ENCODE data around the gene FAM9C. TPM values are rescaled to one million over a fixed set of nuclear protein-coding genes. Genes with fewer than 3 reads are reported as not detected.

Gene FAM9C
- total and polyA plus RNA-seq, 2 experiments from 2014 or later, result not detected

DNA sequence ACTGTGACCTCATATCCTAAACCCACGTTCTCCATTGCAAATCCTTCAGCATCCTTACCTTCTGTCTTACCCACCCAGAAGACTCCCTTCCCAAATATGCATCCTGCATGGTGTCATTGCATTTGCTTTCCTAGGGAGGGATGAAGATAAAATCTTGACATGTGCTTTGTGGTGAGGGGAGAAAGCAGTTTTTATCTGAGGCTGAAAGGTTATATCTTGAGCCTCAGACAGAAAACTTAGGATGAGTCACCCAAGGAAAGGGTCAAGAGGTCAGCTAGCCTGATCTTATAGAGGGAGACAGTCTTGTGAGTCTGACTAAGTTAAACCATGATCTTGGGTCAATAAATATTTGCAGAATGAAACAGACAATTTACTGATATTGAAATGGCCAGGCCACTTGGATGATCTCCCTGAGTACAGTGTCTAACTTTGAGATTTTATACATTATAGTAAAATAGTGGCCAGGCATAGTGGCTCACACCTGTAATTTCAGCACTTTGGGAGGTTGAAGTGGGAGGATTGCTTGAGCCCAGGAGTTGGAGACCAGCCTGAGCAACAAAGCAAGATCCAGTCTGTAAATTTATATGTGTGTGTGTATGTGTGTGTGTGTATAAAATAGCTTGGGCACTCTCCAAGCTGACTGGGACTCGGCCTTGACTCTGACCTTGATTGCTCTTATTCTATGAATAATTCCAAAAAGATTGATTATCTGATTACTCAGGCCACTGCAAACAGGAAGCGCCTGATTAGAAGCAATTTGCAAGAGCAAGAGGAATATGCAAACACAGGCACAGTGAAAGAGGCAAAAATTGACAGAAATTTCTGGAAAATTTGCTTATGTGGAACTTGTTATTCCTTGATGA, 15.4 kb upstream of the FAM9C start:
- H3K27ac ChIP-seq, result no peak overlapping the region
- no peaks in the 10 kb centered on the region for H3K9me2 ChIP-seq (ENCODE audit: insufficient read depth)
- no peaks in the 10 kb centered on the region for H4K20me1 ChIP-seq (ENCODE audit: insufficient read depth)
- peak; percentile 37 for DNase-seq
- H3K9me3 ChIP-seq (ENCODE audit: low read depth), result no peaks in the 10 kb centered on the region
- H3K79me2 ChIP-seq (ENCODE audit: insufficient read depth), result no peaks in the 10 kb centered on the region
- H3K4me1 ChIP-seq (ENCODE audit: insufficient read depth), result peaks cover 10% of the 10 kb centered on the region
- in situ Hi-C loops (cut with MboI), result no loop called here
- H3K4me3 ChIP-seq, result no peak overlapping the region
- peaks cover 10% of the 10 kb centered on the region; the same call in 1 of the 2 replicates for H3F3A ChIP-seq (ENCODE audit: insufficient read depth)
- H3K4me2 ChIP-seq (ENCODE audit: unreplicated experiment), result no peak overlapping the region
- no peak overlapping the region for H2AFZ ChIP-seq
- 6 to 23% methylated on average over 2 to 3 of the region's 3 CpGs for WGBS, 2 experiments (ENCODE audit: low coverage in 1 of 2, low lambda C conversion rate in 2 of 2, missing lambda C conversion rate in 2 of 2)
- H3K36me3 ChIP-seq (ENCODE audit: low read depth), result no peaks in the 10 kb centered on the region
- H3K9ac ChIP-seq, result no peak overlapping the region
- H3K27me3 ChIP-seq (replicated peaks; ENCODE audit: insufficient read depth), result no peaks in the 10 kb centered on the region
- TF ChIP-seq EZH2phosphoT487 (IDR thresholded peaks at IDR 0.05; ENCODE audit: insufficient read depth, low read depth), result no peak
- no peak for TF ChIP-seq EZH2 (IDR thresholded peaks at IDR 0.05; ENCODE audit: insufficient read depth, poor library complexity, severe bottlenecking)

DNA sequence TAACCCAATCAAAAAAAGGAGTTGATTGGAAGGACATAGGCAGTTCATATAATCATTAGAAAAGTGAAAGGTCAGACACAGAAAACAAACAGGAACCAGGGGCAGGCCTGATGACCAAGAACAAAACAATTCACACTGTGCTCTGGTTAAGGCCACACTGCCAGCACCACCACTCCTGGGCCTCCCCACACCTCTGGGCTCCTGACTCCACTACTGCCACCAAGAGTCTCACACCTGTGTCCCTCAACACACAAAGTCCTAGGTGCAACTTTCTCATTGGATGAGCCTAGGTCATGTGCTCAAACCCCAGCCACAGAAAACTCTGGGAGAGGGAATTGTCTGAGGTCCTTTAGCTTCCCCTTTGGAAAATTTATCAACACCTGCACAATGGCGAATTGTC, 11.1 kb upstream of the FAM9C start:
- DNase-seq, result no peak
- H3K9ac ChIP-seq, result no peak overlapping the region
- no peaks in the 10 kb centered on the region for H3K36me3 ChIP-seq (ENCODE audit: low read depth)
- no peaks in the 10 kb centered on the region for H3K9me2 ChIP-seq (ENCODE audit: insufficient read depth)
- no peaks in the 10 kb centered on the region for H3K79me2 ChIP-seq (ENCODE audit: insufficient read depth)
- H2AFZ ChIP-seq, result no peak overlapping the region
- in situ Hi-C loops (cut with MboI), result no loop called here
- peaks cover 7% of the 10 kb centered on the region; the same call in 1 of the 2 replicates for H3F3A ChIP-seq (ENCODE audit: insufficient read depth)
- H3K4me1 ChIP-seq (ENCODE audit: insufficient read depth), result peaks cover 10% of the 10 kb centered on the region
- H3K9me3 ChIP-seq (ENCODE audit: low read depth), result no peaks in the 10 kb centered on the region
- no peak overlapping the region for H3K27ac ChIP-seq
- H3K4me3 ChIP-seq, result no peak overlapping the region
- TF ChIP-seq EZH2phosphoT487 (IDR thresholded peaks at IDR 0.05; ENCODE audit: insufficient read depth, low read depth) (no peak), EZH2 (IDR thresholded peaks at IDR 0.05; ENCODE audit: insufficient read depth, poor library complexity, severe bottlenecking) (no peak)
- 94 to 100% methylated on average over 1 of the region's 1 CpG for WGBS, 2 experiments (ENCODE audit: low coverage in 1 of 2, low lambda C conversion rate in 2 of 2, missing lambda C conversion rate in 2 of 2)
- H3K4me2 ChIP-seq (ENCODE audit: unreplicated experiment), result no peak overlapping the region
- no peaks in the 10 kb centered on the region for H3K27me3 ChIP-seq (replicated peaks; ENCODE audit: insufficient read depth)
- no peaks in the 10 kb centered on the region for H4K20me1 ChIP-seq (ENCODE audit: insufficient read depth)

DNA sequence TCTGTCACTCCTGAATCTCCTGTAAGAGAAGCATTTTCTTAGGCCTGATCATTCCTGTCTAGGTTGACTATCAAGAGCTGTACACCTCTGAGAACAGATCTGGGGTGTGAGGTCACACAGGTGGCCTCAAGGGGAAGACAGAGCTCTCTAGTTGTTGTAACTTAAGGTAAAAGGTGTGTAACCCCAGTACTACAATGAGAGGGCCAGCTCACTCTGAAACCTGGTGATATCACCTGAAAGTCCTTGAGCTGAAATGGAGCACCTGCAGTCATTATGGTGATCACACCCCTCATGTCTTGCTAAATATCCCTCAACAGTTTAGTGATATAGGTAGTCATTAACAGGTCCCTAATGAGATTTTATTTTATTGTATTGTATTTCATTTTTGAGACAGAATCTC, 8.8 kb upstream of the FAM9C start:
- Histone ChIP-seq H3K4me2 (ENCODE audit: unreplicated experiment) (no peak overlapping the region), H3K9ac (no peak overlapping the region), H3K27ac (no peak overlapping the region), H3K27me3 (replicated peaks; ENCODE audit: insufficient read depth) (no peaks in the 10 kb centered on the region), H3K79me2 (ENCODE audit: insufficient read depth) (no peaks in the 10 kb centered on the region), H3K9me3 (ENCODE audit: low read depth) (no peaks in the 10 kb centered on the region), H4K20me1 (ENCODE audit: insufficient read depth) (no peaks in the 10 kb centered on the region), H2AFZ (no peak overlapping the region), H3F3A (ENCODE audit: insufficient read depth) (no peaks in the 10 kb centered on the region), H3K4me3 (no peak overlapping the region), H3K36me3 (ENCODE audit: low read depth) (no peaks in the 10 kb centered on the region), H3K9me2 (ENCODE audit: insufficient read depth) (no peaks in the 10 kb centered on the region), H3K4me1 (ENCODE audit: insufficient read depth) (0 out of 2 replicates have a peak, but pooled peaks cover 3% of the 10 kb centered on the region)
- TF ChIP-seq EZH2 (IDR thresholded peaks at IDR 0.05; ENCODE audit: insufficient read depth, poor library complexity, severe bottlenecking) (no peak), EZH2phosphoT487 (IDR thresholded peaks at IDR 0.05; ENCODE audit: insufficient read depth, low read depth) (no peak)
- in situ Hi-C loops (cut with MboI), result no loop called here
- no peak for DNase-seq

DNA sequence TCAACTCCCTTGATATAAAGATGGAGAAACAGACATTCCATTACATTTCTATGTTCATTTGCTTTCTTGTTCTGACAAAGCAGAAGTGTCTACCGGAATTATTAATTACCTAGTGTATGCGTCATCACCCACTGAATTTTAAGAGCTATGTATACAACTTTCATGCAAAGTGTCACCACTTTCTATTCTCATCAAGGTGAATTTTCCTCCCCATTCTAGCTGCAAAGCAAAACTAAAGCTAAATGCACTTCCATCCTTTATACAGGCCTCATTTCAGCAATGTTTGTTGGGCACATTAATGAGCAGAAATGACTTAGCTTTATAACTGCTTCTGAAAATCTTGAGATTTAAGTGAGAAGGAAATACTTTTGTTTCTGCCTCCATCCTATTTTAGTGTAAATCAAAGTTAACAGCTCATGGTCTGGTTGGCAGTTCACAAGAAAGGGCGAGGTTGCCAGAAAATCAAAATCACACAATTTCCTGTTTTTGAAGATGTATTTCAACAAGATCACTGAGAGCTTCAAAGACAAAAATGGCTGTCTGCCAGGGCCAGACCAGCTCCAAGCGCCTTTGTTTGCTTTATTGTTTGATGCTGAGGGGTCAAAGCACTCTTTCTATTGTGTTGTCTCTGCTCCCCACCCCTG, 7.2 kb upstream of the FAM9C start:
- H3K79me2 ChIP-seq (ENCODE audit: insufficient read depth), result no peaks in the 10 kb centered on the region
- no peak overlapping the region for H3K4me3 ChIP-seq
- H3K27me3 ChIP-seq (replicated peaks; ENCODE audit: insufficient read depth), result no peaks in the 10 kb centered on the region
- H3K4me2 ChIP-seq (ENCODE audit: unreplicated experiment), result no peak overlapping the region
- no peaks in the 10 kb centered on the region for H3K9me2 ChIP-seq (ENCODE audit: insufficient read depth)
- no peaks in the 10 kb centered on the region for H3K36me3 ChIP-seq (ENCODE audit: low read depth)
- H3F3A ChIP-seq (ENCODE audit: insufficient read depth), result no peaks in the 10 kb centered on the region
- no peak overlapping the region for H3K27ac ChIP-seq
- H4K20me1 ChIP-seq (ENCODE audit: insufficient read depth), result no peaks in the 10 kb centered on the region
- no peak for DNase-seq
- TF ChIP-seq EZH2phosphoT487 (IDR thresholded peaks at IDR 0.05; ENCODE audit: insufficient read depth, low read depth) (no peak), EZH2 (IDR thresholded peaks at IDR 0.05; ENCODE audit: insufficient read depth, poor library complexity, severe bottlenecking) (no peak)
- no peak overlapping the region for H3K9ac ChIP-seq
- H3K9me3 ChIP-seq (ENCODE audit: low read depth), result no peaks in the 10 kb centered on the region
- 0 out of 2 replicates have a peak, but pooled peaks cover 4% of the 10 kb centered on the region for H3K4me1 ChIP-seq (ENCODE audit: insufficient read depth)
- in situ Hi-C loops (cut with MboI), result no loop called here
- H2AFZ ChIP-seq, result no peak overlapping the region
- WGBS, 2 experiments (ENCODE audit: low coverage in 1 of 2, low lambda C conversion rate in 2 of 2, missing lambda C conversion rate in 2 of 2), result 54 to 71% methylated on average over 4 of the region's 4 CpGs
